Bronchial epithelial cell (primary cell): ENCODE results near the gene WDR64. TPM values are rescaled to one million over a fixed set of nuclear protein-coding genes. Genes with fewer than 3 reads are reported as not detected.
A peak's percentile ranks its signal among the peaks of the same experiment; 100 is the strongest.

ENCODE experiments used
- DNase-seq: peaks from one replicate; pipeline ENCODE4 v3.0.0-alpha.2; 2010; ENCODE audit warnings: low read depth
- FAIRE-seq: peaks from 2 replicates; lab custom pipeline; 2011; peaks lifted over from hg19 to GRCh38; lab: Jason Lieb, UNC
- H3K27me3 ChIP-seq: 2 replicates; pipeline ENCODE4 v1.5.1; 2011; ENCODE audit warnings: low read length; ENCODE audit not compliant: control insufficient read depth, insufficient read depth
- H3K36me3 ChIP-seq: 2 replicates; pipeline ENCODE4 v1.5.1; 2011; ENCODE audit warnings: low read length; ENCODE audit not compliant: control insufficient read depth, insufficient read depth
- H3K4me3 ChIP-seq: 2 replicates; pipeline ENCODE4 v1.5.1; 2011; ENCODE audit warnings: mild to moderate bottlenecking, low read depth, low read length, control low read depth
- total RNA-seq: library from RNA; depleted of rRNA; stranded (reverse); fragments of >200 nt; gene quantifications from 2 replicates; pipeline ENCODE4 v1.2.1, GENCODE V29; 2014
- TF ChIP-seq, protein P1 (sequence below): IDR thresholded peaks from 2 replicates; pipeline ENCODE4 v1.5.1; 2011; ENCODE audit warnings: mild to moderate bottlenecking, moderate library complexity, low read length, control low read depth, inconsistent platforms; ENCODE audit not compliant: insufficient read depth, severe bottlenecking

WDR64 gene
- total RNA-seq, 1 donor from 2014 or later, result not detected

DNA sequence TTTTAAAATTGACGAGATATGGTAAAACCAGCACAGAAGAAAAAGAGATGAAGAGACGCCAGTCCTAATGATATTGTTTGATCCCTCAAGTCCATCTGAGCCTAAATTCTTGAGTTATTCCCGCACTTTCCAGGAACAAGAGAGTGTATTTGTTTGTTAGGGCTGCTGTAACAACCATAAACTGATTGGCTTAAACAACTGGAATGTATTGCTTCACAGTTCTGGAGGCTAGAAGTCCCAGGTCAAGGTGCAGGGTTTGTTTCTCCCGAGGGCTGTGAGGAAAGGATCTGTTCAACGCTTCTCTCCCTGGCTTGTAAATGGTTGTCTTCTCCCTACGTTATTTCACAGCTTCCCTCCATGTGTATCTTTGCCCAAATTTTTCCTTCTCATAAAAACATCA lies 188.1 kb downstream of the WDR64 start:
- peak; percentile 7 for FAIRE-seq
- no peaks in the 10 kb centered on the region for H3K36me3 ChIP-seq
- no peak for DNase-seq
- no peak overlapping the region for H3K4me3 ChIP-seq
- TF ChIP-seq, protein P1, sequence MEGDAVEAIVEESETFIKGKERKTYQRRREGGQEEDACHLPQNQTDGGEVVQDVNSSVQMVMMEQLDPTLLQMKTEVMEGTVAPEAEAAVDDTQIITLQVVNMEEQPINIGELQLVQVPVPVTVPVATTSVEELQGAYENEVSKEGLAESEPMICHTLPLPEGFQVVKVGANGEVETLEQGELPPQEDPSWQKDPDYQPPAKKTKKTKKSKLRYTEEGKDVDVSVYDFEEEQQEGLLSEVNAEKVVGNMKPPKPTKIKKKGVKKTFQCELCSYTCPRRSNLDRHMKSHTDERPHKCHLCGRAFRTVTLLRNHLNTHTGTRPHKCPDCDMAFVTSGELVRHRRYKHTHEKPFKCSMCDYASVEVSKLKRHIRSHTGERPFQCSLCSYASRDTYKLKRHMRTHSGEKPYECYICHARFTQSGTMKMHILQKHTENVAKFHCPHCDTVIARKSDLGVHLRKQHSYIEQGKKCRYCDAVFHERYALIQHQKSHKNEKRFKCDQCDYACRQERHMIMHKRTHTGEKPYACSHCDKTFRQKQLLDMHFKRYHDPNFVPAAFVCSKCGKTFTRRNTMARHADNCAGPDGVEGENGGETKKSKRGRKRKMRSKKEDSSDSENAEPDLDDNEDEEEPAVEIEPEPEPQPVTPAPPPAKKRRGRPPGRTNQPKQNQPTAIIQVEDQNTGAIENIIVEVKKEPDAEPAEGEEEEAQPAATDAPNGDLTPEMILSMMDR, result no peak
- no peaks in the 10 kb centered on the region for H3K27me3 ChIP-seq

- Histone ChIP-seq H3K27me3 (no peaks in the 10 kb centered on the region), H3K36me3 (no peaks in the 10 kb centered on the region), H3K4me3 (no peak overlapping the region)
- TF ChIP-seq, protein P1, result no peak
- FAIRE-seq, result no peak
- no peak for DNase-seq
Observed at GRCh38 chr1:241841691-241842090, 189.6 kb downstream of the WDR64 start.

GRCh38 chr1:241842565-241842964 lies 190.5 kb downstream of the WDR64 start:
- H3K4me3 ChIP-seq, result no peak overlapping the region
- DNase-seq (peak; percentile 48), FAIRE-seq (no peak)
- TF ChIP-seq, protein P1, result no peak
- no peaks in the 10 kb centered on the region for H3K36me3 ChIP-seq
- H3K27me3 ChIP-seq, result no peaks in the 10 kb centered on the region

DNA sequence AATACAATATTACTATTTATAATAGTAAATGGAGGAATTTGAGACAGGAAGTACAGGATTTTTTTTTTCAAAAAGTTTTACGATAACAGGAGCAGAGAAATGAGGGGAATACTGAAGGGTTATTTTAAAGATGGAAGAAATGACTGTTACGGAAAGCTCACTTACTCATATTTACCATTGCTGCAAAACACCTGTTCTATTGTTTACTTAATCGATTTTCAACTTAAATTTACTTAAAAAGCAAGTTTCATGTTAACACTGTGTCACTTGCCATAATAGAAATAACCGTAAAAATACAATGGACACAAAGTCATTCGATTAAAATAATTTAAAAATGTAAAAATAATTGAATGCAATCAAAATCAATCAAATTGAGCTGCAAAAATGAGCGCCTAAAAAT lies 192.5 kb downstream of the WDR64 start:
- FAIRE-seq, result no peak
- DNase-seq, result no peak
- TF ChIP-seq, protein P1, result no peak

DNA sequence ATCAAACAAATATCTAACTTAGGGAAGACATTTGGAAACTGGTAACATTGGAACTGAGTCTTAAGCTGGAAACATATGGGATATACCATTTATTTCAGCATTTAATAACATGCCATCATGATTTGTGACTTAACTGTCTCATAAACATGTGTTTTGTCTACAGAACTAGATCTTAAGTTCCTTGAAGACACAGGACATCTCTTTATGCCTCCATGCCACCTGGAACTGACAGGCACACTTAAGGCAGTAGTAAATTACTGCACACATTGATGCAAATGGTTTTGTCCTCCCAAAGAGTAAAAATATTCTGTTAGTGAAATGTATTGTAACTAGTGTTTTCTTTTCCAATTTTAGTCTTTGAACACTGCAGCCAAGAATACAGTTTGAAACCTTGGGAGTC lies 194.3 kb downstream of the WDR64 start:
- no peaks in the 10 kb centered on the region for H3K36me3 ChIP-seq
- H3K4me3 ChIP-seq, result no peak overlapping the region
- FAIRE-seq (no peak), DNase-seq (no peak)
- TF ChIP-seq, protein P1, result no peak
- no peaks in the 10 kb centered on the region for H3K27me3 ChIP-seq

More for the DNA sequence above, 192.5 kb downstream of the WDR64 start:
- Histone ChIP-seq H3K27me3 (no peaks in the 10 kb centered on the region), H3K36me3 (no peaks in the 10 kb centered on the region), H3K4me3 (no peak overlapping the region)

GRCh38 chr1:241846862-241847539 lies 194.9 kb downstream of the WDR64 start:
- TF ChIP-seq, protein P1, result no peak
- DNase-seq (no peak), FAIRE-seq (no peak)
- Histone ChIP-seq H3K4me3 (peak overlapping the region; percentile 85), H3K27me3 (no peaks in the 10 kb centered on the region), H3K36me3 (no peaks in the 10 kb centered on the region)
